Kidney (tissue), 22 donors: ENCODE data around the gene SPAM1. TPM values are rescaled to one million over a fixed set of nuclear protein-coding genes. Genes with fewer than 3 reads are reported as not detected.

Experiments used
- DNase-seq, 5 donors: peaks; one replicate each; pipeline ENCODE4 v3.0.0-alpha.2; 2013 to 2020
- FAIRE-seq: peaks from 2 replicates; lab custom pipeline; 2012; peaks lifted over from hg19 to GRCh38; lab: Jason Lieb, UNC
- H3K27ac ChIP-seq, 2 donors: one replicate each; pipeline ENCODE4 v1.7.0; 2013; ENCODE audit warnings: low read depth in 2 of 2, low read length in 2 of 2, inconsistent platforms in 1 of 2
- H3K27me3 ChIP-seq: one replicate; pipeline ENCODE4 v1.7.1; 2013; ENCODE audit warnings: low read length, inconsistent platforms; ENCODE audit not compliant: control insufficient read depth, insufficient read depth
- H3K36me3 ChIP-seq, 3 donors: one replicate each; pipeline versions ENCODE4 v1.7.0 to v1.7.1; 2013; ENCODE audit warnings: low read length in 3 of 3, control low read depth in 1 of 3, inconsistent platforms in 1 of 3; ENCODE audit not compliant: insufficient read depth in 3 of 3, control insufficient read depth in 2 of 3
- H3K4me1 ChIP-seq, 3 donors: one replicate each; pipeline versions ENCODE4 v1.7.0 to v1.7.1; 2013; ENCODE audit warnings: low read length in 3 of 3, inconsistent platforms in 1 of 3, low read depth in 1 of 3; ENCODE audit not compliant: control insufficient read depth in 2 of 3, insufficient read depth in 2 of 3
- H3K4me3 ChIP-seq, 3 donors: one replicate each; pipeline versions ENCODE4 v1.7.0 to v1.8.1; 2013; ENCODE audit warnings: low read length in 3 of 3, control low read depth in 1 of 3, inconsistent platforms in 1 of 3
- H3K9ac ChIP-seq, 3 donors: one replicate each; pipeline versions ENCODE4 v1.7.0 to v1.7.1; 2013; ENCODE audit warnings: low read length in 3 of 3, control low read depth in 1 of 3, inconsistent platforms in 1 of 3
- H3K9me3 ChIP-seq, 3 donors: one replicate each; pipeline versions ENCODE4 v1.7.0 to v1.7.1; 2013; ENCODE audit warnings: low read length in 3 of 3, control low read depth in 1 of 3, inconsistent platforms in 1 of 3; ENCODE audit not compliant: control insufficient read depth in 2 of 3, insufficient read depth in 1 of 3
- intact Hi-C: fragments of 100-400 bp; cut with DNase I; formaldehyde crosslinking; loops from one replicate; pipeline ENCODE4 v1.11.1; 2022
- long read RNA-seq, 10 donors: library from polyadenylated mRNA in 1 of 10; unstranded in 1 of 10; transcript quantifications; one replicate each; pipeline ENCODE4 v2.0.0 and lab custom pipeline, GENCODE V29; 2021 to 2026
- polyA plus RNA-seq: library from polyadenylated mRNA; stranded (reverse); fragments of 350-450 nt; fragmentation: Illumina TruSeq; extraction: RNeasy Lipid Tissue Mini Kit (QIAGEN cat#74804); gene quantifications from one replicate; pipeline ENCODE4 v1.2.3, GENCODE V29; 2014; ENCODE audit warnings: low read depth, low replicate concordance; ENCODE audit not compliant: insufficient read depth
- total RNA-seq: library from RNA; stranded (reverse); fragmentation: NEBNext Ultra II Directional; extraction: Animal tissue kit (Norgen Biotek cat#: 25700); gene quantifications from one replicate; pipeline ENCODE4 v1.2.1, GENCODE V29; 2021
- TF ChIP-seq, protein P1 (sequence below): IDR thresholded peaks from 3 replicates; pipeline ENCODE4 v1.5.1; 2012; ENCODE audit warnings: mild to moderate bottlenecking, moderate library complexity, borderline replicate concordance; ENCODE audit not compliant: insufficient read depth; ENCODE audit errors: extremely low read depth
- donor health status: control.
- donor health status: control.
- donor health status: control.
- donor health status: control.
- donor health status: control.
- donor health status: DM: yes; HTN: yes; CAD: no.
- donor health status: Normal renal cell carcinoma (clear cell type).

Gene SPAM1
- total RNA-seq: not detected
- not detected for polyA plus RNA-seq
- long read RNA-seq, donor 1: 0 reads
- long read RNA-seq, donor 2: 0 reads
- long read RNA-seq, donor 3: 0 reads
- long read RNA-seq, donor 4: 0 reads
- long read RNA-seq, donor 5: 0 reads
- long read RNA-seq, donor 6: 0 reads
- long read RNA-seq, donor 7: 0 reads
- long read RNA-seq, donor 8: 0 reads
- long read RNA-seq, donor 9: 0 reads
- long read RNA-seq, donor 10: 0 reads

- intact Hi-C loops: no loop called here
- H3K36me3 ChIP-seq: no peaks in the 10 kb centered on the region
- H3K4me1 ChIP-seq: no peaks in the 10 kb centered on the region
- H3K9ac ChIP-seq: no peak within 1 kb of the TSS
- H3K27ac ChIP-seq: no peak within 1 kb of the TSS
- TF ChIP-seq, protein P1, sequence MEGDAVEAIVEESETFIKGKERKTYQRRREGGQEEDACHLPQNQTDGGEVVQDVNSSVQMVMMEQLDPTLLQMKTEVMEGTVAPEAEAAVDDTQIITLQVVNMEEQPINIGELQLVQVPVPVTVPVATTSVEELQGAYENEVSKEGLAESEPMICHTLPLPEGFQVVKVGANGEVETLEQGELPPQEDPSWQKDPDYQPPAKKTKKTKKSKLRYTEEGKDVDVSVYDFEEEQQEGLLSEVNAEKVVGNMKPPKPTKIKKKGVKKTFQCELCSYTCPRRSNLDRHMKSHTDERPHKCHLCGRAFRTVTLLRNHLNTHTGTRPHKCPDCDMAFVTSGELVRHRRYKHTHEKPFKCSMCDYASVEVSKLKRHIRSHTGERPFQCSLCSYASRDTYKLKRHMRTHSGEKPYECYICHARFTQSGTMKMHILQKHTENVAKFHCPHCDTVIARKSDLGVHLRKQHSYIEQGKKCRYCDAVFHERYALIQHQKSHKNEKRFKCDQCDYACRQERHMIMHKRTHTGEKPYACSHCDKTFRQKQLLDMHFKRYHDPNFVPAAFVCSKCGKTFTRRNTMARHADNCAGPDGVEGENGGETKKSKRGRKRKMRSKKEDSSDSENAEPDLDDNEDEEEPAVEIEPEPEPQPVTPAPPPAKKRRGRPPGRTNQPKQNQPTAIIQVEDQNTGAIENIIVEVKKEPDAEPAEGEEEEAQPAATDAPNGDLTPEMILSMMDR: no peak
- FAIRE-seq (no peak), DNase-seq (no peak)
- no peak within 1 kb of the TSS for H3K4me3 ChIP-seq
- no peaks in the 10 kb centered on the region for H3K9me3 ChIP-seq
- no peaks in the 10 kb centered on the region for H3K27me3 ChIP-seq
Observed at GRCh38 chr7:123924941-123925340, at the start of gene SPAM1. SPAM1 (plus strand) TSS chr7:123925241; CDS start chr7:123953571, 28,330 bp downstream.

DNA sequence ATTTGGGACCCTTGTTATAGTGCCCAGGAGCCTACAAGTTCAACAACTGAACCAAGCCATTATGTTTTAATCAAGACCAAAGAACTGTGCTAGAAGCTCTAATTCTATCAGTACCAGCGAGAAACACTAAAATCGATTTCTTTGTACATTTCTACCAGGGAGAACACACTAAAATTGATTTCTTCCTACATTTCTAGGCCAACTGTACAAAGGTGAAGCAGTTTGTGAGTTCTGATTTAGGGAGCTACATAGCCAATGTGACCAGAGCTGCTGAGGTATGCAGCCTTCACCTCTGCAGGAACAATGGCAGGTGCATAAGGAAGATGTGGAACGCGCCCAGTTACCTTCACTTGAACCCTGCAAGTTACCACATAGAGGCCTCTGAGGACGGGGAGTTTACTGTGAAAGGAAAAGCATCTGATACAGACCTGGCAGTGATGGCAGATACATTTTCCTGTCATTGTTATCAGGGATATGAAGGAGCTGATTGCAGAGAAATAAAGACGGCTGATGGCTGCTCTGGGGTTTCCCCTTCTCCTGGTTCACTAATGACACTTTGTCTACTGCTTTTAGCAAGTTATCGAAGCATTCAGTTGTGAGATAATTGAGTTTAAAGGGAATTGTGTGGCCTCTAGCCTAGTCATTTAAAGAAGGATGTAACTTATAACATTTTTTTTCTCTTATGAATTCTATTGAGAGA lies 48.3 kb upstream of the SPAM1 start:
- FAIRE-seq: no peak
- Histone ChIP-seq H3K36me3 (no peaks in the 10 kb centered on the region), H3K9ac (no peak overlapping the region), H3K9me3 (no peaks in the 10 kb centered on the region), H3K4me1 (peaks cover 0 to 2% (median 0%) of the 10 kb centered on the region in 3 donors), H3K4me3 (no peak overlapping the region), H3K27ac (no peak overlapping the region), H3K27me3 (no peaks in the 10 kb centered on the region)
- TF ChIP-seq, protein P1: no peak
- intact Hi-C loops: no loop called here
- DNase-seq: no peak

- TF ChIP-seq, protein P1: no peak
- H3K9me3 ChIP-seq: no peaks in the 10 kb centered on the region
- no peak overlapping the region for H3K4me3 ChIP-seq
- FAIRE-seq (no peak), DNase-seq (no peak)
- H3K36me3 ChIP-seq: no peaks in the 10 kb centered on the region
- no peaks in the 10 kb centered on the region for H3K4me1 ChIP-seq
- no peak overlapping the region for H3K27ac ChIP-seq
- H3K9ac ChIP-seq: no peak overlapping the region
- intact Hi-C loops: no loop called here
- no peaks in the 10 kb centered on the region for H3K27me3 ChIP-seq
Observed at GRCh38 chr7:123879628-123880027, 45.4 kb upstream of the SPAM1 start.
